Measurements from ENCODE around the gene GPR85. TPM values are rescaled to one million over a fixed set of nuclear protein-coding genes. Genes with fewer than 3 reads are reported as not detected.

Gene GPR85
- total and polyA plus RNA-seq, 10 of the 15 experiments (the other 5 are each of a cell fraction or from before 2014, with no cell fraction given): 0.05 to 0.38 TPM; not detected in 8

DNA sequence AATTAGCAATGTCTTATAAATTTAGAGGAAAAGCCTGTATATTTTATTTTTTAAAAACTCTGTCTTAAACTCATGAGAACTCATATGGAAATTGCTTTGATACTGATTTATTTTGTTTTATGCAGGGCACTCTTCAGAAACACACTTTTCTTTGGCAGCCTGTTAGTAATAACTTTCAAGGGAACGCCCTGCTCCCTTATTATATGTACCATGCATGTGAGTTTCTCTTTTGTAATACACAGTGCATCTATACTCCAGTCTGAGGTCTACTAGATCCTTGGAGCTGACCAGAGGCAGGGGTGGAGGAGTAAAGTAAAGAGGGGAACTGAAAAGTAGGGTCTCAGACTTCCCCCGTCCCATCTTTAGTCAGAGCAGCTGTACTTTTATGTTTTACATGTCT, 40.2 kb downstream of the GPR85 start:
- CTCF ChIA-PET: interaction anchor here (1.2 kb wide), 1 partner anchor 9 kb away, joined by 3 read pairs; no protein-coding TSS in a partner anchor
- H3K4me3 ChIP-seq: no peak overlapping the region
- no peaks in the 10 kb centered on the region for H3K79me2 ChIP-seq (ENCODE audit: control insufficient read depth, insufficient read depth, low read length)
- 17% methylated on average over 2 of the region's 2 CpGs for WGBS (ENCODE audit: insufficient coverage, insufficient replicate concordance, low lambda C conversion rate, missing lambda C conversion rate)
- H3K36me3 ChIP-seq (ENCODE audit: control insufficient read depth in 2 of 2, insufficient read depth in 2 of 2, low read length in 1 of 2): no peaks in the 10 kb centered on the region
- FAIRE-seq (no peak), ATAC-seq (no peak), DNase-seq (ENCODE audit: low read depth, low spot score) (no peak)
- intact Hi-C loops (cut with micrococcal nuclease; ENCODE audit: unreplicated experiment) (no loop called here), in situ Hi-C loops (cut with MboI) (no loop called here)
- H2AFZ ChIP-seq (ENCODE audit: control insufficient read depth, low read depth, low read length): no peak overlapping the region
- no peak overlapping the region for H3K4me2 ChIP-seq (ENCODE audit: control insufficient read depth, insufficient read depth)
- BruUV-seq (replicated peaks): no TSS peak
- RAD21 ChIA-PET (ENCODE audit: unreplicated experiment): no interaction called here
- TF ChIP-seq YBX1 (IDR thresholded peaks at IDR 0.05): no peak
- no peak for TF ChIP-seq GATAD2B (conservative IDR thresholded peaks at IDR 0.05; ENCODE audit: low read depth)
- no peak for TF ChIP-seq POLR2AphosphoS2 (IDR thresholded peaks at IDR 0.05; ENCODE audit: low read depth, low read length)
- no peaks in the 10 kb centered on the region for H3K27me3 ChIP-seq (replicated peaks in 1 of 2; ENCODE audit: control insufficient read depth in 2 of 2, insufficient read depth in 2 of 2, low read length in 1 of 2)
- POLR2A ChIA-PET: no interaction called here
- no peak overlapping the region for H3K9ac ChIP-seq (ENCODE audit: control insufficient read depth, insufficient read depth, low read length)
- no peaks in the 10 kb centered on the region for H3K9me3 ChIP-seq (replicated peaks; ENCODE audit: control insufficient read depth, insufficient read depth, low read length)
- H3K27ac ChIP-seq (ENCODE audit: control insufficient read depth, insufficient read depth): no peak overlapping the region
- H4K20me1 ChIP-seq (ENCODE audit: control insufficient read depth, insufficient read depth): no peaks in the 10 kb centered on the region
- no peaks in the 10 kb centered on the region for H3K4me1 ChIP-seq (ENCODE audit: control insufficient read depth, insufficient read depth, low read length)
- SMC1A ChIA-PET (ENCODE audit: uncharacterized antibody, unreplicated experiment): interaction anchor here (0.8 to 1.8 kb wide), 2 partner anchors 11 to 114 kb away, joined by 4 read pairs; no protein-coding TSS in a partner anchor

DNA sequence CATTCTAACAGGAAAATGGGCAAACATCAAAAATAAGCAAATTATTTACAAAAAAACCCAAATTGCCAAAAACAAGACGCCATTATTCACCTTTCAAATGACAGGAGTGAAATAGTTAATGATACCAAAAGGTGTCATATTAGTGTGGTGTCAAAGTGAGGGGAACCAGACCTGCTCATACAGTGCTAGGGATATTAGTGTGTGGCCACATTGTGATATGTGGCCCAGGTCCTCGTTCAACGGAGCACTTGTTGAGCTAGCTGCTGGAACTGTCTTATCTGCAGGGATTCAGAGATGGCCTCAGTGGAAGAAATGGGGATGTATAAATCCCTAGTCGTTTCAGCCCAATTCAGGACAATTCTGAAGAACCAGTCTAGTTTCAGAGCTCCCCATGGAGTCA, 41.2 kb downstream of the GPR85 start:
- in situ Hi-C loops (cut with MboI): no loop called here
- no peak overlapping the region for H3K9ac ChIP-seq (ENCODE audit: control insufficient read depth, insufficient read depth, low read length)
- BruUV-seq (replicated peaks): no TSS peak
- SMC1A ChIA-PET (ENCODE audit: uncharacterized antibody, unreplicated experiment): interaction anchor here (0.8 kb wide), 1 partner anchor 115 kb away, joined by 4 read pairs; no protein-coding TSS in a partner anchor
- H3K4me1 ChIP-seq (ENCODE audit: control insufficient read depth, insufficient read depth, low read length): no peaks in the 10 kb centered on the region
- H3K79me2 ChIP-seq (ENCODE audit: control insufficient read depth, insufficient read depth, low read length): no peaks in the 10 kb centered on the region
- FAIRE-seq (no peak), ATAC-seq (no peak), DNase-seq (ENCODE audit: low read depth, low spot score) (no peak)
- intact Hi-C loops (cut with micrococcal nuclease; ENCODE audit: unreplicated experiment): no loop called here
- 23% methylated on average over 4 of the region's 4 CpGs for WGBS (ENCODE audit: insufficient coverage, insufficient replicate concordance, low lambda C conversion rate, missing lambda C conversion rate)
- H4K20me1 ChIP-seq (ENCODE audit: control insufficient read depth, insufficient read depth): no peaks in the 10 kb centered on the region
- no peak overlapping the region for H2AFZ ChIP-seq (ENCODE audit: control insufficient read depth, low read depth, low read length)
- H3K36me3 ChIP-seq (ENCODE audit: control insufficient read depth in 2 of 2, insufficient read depth in 2 of 2, low read length in 1 of 2): no peaks in the 10 kb centered on the region
- H3K27ac ChIP-seq (ENCODE audit: control insufficient read depth, insufficient read depth): no peak overlapping the region
- RAD21 ChIA-PET (ENCODE audit: unreplicated experiment): interaction anchor here (1.1 kb wide), 1 partner anchor 51 kb away, joined by 3 read pairs; no protein-coding TSS in a partner anchor
- H3K9me3 ChIP-seq (replicated peaks; ENCODE audit: control insufficient read depth, insufficient read depth, low read length): no peaks in the 10 kb centered on the region
- H3K4me3 ChIP-seq: no peak overlapping the region
- POLR2A ChIA-PET: no interaction called here
- no peaks in the 10 kb centered on the region for H3K27me3 ChIP-seq (replicated peaks in 1 of 2; ENCODE audit: control insufficient read depth in 2 of 2, insufficient read depth in 2 of 2, low read length in 1 of 2)
- CTCF ChIA-PET: interaction anchor here (1.2 kb wide), 1 partner anchor 8 kb away, joined by 3 read pairs; no protein-coding TSS in a partner anchor
- no peak overlapping the region for H3K4me2 ChIP-seq (ENCODE audit: control insufficient read depth, insufficient read depth)
- TF ChIP-seq TAF1 (IDR thresholded peaks at IDR 0.05; ENCODE audit: borderline replicate concordance, low read depth, low read length) (no peak), ZNF217 (IDR thresholded peaks at IDR 0.05) (no peak)
- TF ChIP-seq, protein P1, sequence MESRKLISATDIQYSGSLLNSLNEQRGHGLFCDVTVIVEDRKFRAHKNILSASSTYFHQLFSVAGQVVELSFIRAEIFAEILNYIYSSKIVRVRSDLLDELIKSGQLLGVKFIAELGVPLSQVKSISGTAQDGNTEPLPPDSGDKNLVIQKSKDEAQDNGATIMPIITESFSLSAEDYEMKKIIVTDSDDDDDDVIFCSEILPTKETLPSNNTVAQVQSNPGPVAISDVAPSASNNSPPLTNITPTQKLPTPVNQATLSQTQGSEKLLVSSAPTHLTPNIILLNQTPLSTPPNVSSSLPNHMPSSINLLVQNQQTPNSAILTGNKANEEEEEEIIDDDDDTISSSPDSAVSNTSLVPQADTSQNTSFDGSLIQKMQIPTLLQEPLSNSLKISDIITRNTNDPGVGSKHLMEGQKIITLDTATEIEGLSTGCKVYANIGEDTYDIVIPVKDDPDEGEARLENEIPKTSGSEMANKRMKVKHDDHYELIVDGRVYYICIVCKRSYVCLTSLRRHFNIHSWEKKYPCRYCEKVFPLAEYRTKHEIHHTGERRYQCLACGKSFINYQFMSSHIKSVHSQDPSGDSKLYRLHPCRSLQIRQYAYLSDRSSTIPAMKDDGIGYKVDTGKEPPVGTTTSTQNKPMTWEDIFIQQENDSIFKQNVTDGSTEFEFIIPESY (IDR thresholded peaks at IDR 0.05): no peak
- TF ChIP-seq, protein P2, sequence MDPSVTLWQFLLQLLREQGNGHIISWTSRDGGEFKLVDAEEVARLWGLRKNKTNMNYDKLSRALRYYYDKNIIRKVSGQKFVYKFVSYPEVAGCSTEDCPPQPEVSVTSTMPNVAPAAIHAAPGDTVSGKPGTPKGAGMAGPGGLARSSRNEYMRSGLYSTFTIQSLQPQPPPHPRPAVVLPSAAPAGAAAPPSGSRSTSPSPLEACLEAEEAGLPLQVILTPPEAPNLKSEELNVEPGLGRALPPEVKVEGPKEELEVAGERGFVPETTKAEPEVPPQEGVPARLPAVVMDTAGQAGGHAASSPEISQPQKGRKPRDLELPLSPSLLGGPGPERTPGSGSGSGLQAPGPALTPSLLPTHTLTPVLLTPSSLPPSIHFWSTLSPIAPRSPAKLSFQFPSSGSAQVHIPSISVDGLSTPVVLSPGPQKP (IDR thresholded peaks at IDR 0.05; ENCODE audit: low read depth, low read length): no peak
- TF ChIP-seq, protein P3, sequence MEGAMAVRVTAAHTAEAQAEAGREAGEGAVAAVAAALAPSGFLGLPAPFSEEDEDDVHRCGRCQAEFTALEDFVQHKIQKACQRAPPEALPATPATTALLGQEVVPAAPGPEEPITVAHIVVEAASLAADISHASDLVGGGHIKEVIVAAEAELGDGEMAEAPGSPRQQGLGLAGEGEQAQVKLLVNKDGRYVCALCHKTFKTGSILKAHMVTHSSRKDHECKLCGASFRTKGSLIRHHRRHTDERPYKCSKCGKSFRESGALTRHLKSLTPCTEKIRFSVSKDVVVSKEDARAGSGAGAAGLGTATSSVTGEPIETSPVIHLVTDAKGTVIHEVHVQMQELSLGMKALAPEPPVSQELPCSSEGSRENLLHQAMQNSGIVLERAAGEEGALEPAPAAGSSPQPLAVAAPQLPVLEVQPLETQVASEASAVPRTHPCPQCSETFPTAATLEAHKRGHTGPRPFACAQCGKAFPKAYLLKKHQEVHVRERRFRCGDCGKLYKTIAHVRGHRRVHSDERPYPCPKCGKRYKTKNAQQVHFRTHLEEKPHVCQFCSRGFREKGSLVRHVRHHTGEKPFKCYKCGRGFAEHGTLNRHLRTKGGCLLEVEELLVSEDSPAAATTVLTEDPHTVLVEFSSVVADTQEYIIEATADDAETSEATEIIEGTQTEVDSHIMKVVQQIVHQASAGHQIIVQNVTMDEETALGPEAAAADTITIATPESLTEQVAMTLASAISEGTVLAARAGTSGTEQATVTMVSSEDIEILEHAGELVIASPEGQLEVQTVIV (IDR thresholded peaks at IDR 0.05; ENCODE audit: borderline replicate concordance, partially characterized antibody): no peak
